Astrocyte of the spinal cord (primary cell): Measurements from ENCODE around the gene TAF11L4.
"Not testable (repeated sequence)": the region's sequence is repeated elsewhere in the genome, so short reads cannot be mapped to it uniquely, and the experiment has no call there.

Source experiments
- DNase-seq: peaks from one replicate; pipeline ENCODE4 v3.0.0; 2011; ENCODE audit warnings: low read depth, low spot score
- H3K4me3 ChIP-seq: 2 replicates; pipeline ENCODE4 v1.5.1; 2011; ENCODE audit warnings: low read depth, mild to moderate bottlenecking, low read length, moderate library complexity
- CTCF ChIP-seq: IDR thresholded peaks from 2 replicates; pipeline ENCODE4 v1.5.1; 2012; ENCODE audit warnings: low read depth, mild to moderate bottlenecking, low read length, inconsistent platforms
- in situ Hi-C: cut with HindIII; loops from 2 replicates; pipeline ENCODE4 v1.10.0; 2017; ENCODE audit warnings: low sequenced_read_pairs

The TAF11L4 gene

GRCh38 chr5:17521501-17521900 is at the start of gene TAF11L4:
TSS of gene TAF11L4 (plus strand) at chr5:17521801.
- H3K4me3 ChIP-seq, DNase-seq, in situ Hi-C loops: not testable (repeated sequence)

- in situ Hi-C loops, H3K4me3 ChIP-seq, DNase-seq: not testable (repeated sequence)
Observed at GRCh38 chr5:17475064-17475463, 46.5 kb upstream of the TAF11L4 start.

GRCh38 chr5:17477043-17477442 is 44.6 kb upstream of the TAF11L4 start:
- in situ Hi-C loops = no loop called here
- no peak for TF ChIP-seq CTCF
- no peak for DNase-seq
- H3K4me3 ChIP-seq = no peak overlapping the region

- no peak for DNase-seq
- in situ Hi-C loops = no loop called here
- no peak for TF ChIP-seq CTCF
- H3K4me3 ChIP-seq = no peak overlapping the region
Observed at GRCh38 chr5:17477573-17478265, 43.9 kb upstream of the TAF11L4 start.

GRCh38 chr5:17481378-17481777 is 40.2 kb upstream of the TAF11L4 start:
- DNase-seq = no peak
- in situ Hi-C loops = no loop called here
- no peak for TF ChIP-seq CTCF
- H3K4me3 ChIP-seq = no peak overlapping the region

GRCh38 chr5:17482790-17483189 is 38.8 kb upstream of the TAF11L4 start:
- TF ChIP-seq CTCF = no peak
- H3K4me3 ChIP-seq = no peak overlapping the region
- in situ Hi-C loops = no loop called here
- no peak for DNase-seq

GRCh38 chr5:17486464-17487173 is 35.0 kb upstream of the TAF11L4 start:
- DNase-seq, H3K4me3 ChIP-seq, in situ Hi-C loops: not testable (repeated sequence)

- DNase-seq = no peak
- no peak overlapping the region for H3K4me3 ChIP-seq
- in situ Hi-C loops = no loop called here
- TF ChIP-seq CTCF = no peak
Observed at GRCh38 chr5:17487174-17487512, 34.5 kb upstream of the TAF11L4 start.

GRCh38 chr5:17491257-17491656 is 30.3 kb upstream of the TAF11L4 start:
- in situ Hi-C loops, DNase-seq, H3K4me3 ChIP-seq: not testable (repeated sequence)
